Ishikawa (cell line): ENCODE measurements around the gene FKBP14.

Source experiments
- CEBPB ChIP-seq: IDR thresholded peaks from 2 replicates; pipeline ENCODE4 v1.6.1; 2012
- CREB1 ChIP-seq: IDR thresholded peaks from 2 replicates; pipeline ENCODE4 v1.6.1; 2012; ENCODE audit warnings: low read depth
- EGR1 ChIP-seq: IDR thresholded peaks from 2 replicates; pipeline ENCODE4 v1.6.1; 2012
- EP300 ChIP-seq: IDR thresholded peaks from 2 replicates; pipeline ENCODE4 v1.6.1; 2012; ENCODE audit warnings: borderline replicate concordance
- FOXM1 ChIP-seq: IDR thresholded peaks from 2 replicates; pipeline ENCODE4 v1.6.1; 2012; ENCODE audit warnings: low read depth, borderline replicate concordance
- NFIC ChIP-seq: IDR thresholded peaks from 2 replicates; pipeline ENCODE4 v1.6.1; 2012
- RAD21 ChIP-seq: IDR thresholded peaks from 2 replicates; pipeline ENCODE4 v1.6.1; 2012; ENCODE audit warnings: low read depth
- TAF1 ChIP-seq: IDR thresholded peaks from 2 replicates; pipeline ENCODE4 v1.6.1; 2012; ENCODE audit warnings: low read depth, mild to moderate bottlenecking
- TCF12 ChIP-seq: IDR thresholded peaks from 2 replicates; pipeline ENCODE4 v1.6.1; 2012; ENCODE audit warnings: low read depth
- TEAD4 ChIP-seq: IDR thresholded peaks from 2 replicates; pipeline ENCODE4 v1.6.1; 2012
- YY1 ChIP-seq: IDR thresholded peaks from 2 replicates; pipeline ENCODE4 v1.6.1; 2012; ENCODE audit warnings: low read depth
- ZBTB7A ChIP-seq: IDR thresholded peaks from 2 replicates; pipeline ENCODE4 v1.6.1; 2012; ENCODE audit warnings: low read depth
- TF ChIP-seq, protein P1 (sequence below): IDR thresholded peaks from 2 replicates; pipeline ENCODE4 v1.6.1; 2012
- TF ChIP-seq, protein P2 (sequence below): IDR thresholded peaks from 2 replicates; pipeline ENCODE4 v1.6.1; 2012; ENCODE audit warnings: low read depth, mild to moderate bottlenecking
- TF ChIP-seq, protein P3 (sequence below): IDR thresholded peaks from 2 replicates; pipeline ENCODE4 v1.6.1; 2012

The FKBP14 gene

DNA sequence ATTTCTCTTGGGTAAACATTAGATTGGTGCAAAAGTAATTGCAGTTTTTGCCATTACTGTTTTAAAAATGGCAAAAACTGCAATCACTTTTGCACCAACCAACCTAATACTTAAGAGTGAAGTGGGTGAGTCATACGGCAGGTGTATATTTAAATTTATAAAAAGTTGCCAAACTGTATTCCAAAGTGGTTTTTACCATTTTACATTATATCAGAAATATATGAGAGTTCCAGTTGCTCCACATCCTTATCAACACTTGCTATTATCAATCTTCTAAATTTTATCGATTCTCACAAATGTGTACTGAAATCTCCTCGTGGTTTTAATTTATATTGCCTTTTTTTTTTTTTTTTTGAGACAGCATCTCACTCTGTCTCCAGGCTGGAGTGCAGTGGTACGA, 33.4 kb downstream of the FKBP14 start:
- no peak for TF ChIP-seq EGR1
- TF ChIP-seq, protein P1, sequence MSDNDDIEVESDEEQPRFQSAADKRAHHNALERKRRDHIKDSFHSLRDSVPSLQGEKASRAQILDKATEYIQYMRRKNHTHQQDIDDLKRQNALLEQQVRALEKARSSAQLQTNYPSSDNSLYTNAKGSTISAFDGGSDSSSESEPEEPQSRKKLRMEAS: no peak
- TF ChIP-seq TCF12: no peak
- TF ChIP-seq RAD21: no peak
- TF ChIP-seq YY1: no peak
- TF ChIP-seq FOXM1: no peak
- TF ChIP-seq, protein P2, sequence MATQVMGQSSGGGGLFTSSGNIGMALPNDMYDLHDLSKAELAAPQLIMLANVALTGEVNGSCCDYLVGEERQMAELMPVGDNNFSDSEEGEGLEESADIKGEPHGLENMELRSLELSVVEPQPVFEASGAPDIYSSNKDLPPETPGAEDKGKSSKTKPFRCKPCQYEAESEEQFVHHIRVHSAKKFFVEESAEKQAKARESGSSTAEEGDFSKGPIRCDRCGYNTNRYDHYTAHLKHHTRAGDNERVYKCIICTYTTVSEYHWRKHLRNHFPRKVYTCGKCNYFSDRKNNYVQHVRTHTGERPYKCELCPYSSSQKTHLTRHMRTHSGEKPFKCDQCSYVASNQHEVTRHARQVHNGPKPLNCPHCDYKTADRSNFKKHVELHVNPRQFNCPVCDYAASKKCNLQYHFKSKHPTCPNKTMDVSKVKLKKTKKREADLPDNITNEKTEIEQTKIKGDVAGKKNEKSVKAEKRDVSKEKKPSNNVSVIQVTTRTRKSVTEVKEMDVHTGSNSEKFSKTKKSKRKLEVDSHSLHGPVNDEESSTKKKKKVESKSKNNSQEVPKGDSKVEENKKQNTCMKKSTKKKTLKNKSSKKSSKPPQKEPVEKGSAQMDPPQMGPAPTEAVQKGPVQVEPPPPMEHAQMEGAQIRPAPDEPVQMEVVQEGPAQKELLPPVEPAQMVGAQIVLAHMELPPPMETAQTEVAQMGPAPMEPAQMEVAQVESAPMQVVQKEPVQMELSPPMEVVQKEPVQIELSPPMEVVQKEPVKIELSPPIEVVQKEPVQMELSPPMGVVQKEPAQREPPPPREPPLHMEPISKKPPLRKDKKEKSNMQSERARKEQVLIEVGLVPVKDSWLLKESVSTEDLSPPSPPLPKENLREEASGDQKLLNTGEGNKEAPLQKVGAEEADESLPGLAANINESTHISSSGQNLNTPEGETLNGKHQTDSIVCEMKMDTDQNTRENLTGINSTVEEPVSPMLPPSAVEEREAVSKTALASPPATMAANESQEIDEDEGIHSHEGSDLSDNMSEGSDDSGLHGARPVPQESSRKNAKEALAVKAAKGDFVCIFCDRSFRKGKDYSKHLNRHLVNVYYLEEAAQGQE: no peak
- TF ChIP-seq CEBPB: no peak
- TF ChIP-seq, protein P3, sequence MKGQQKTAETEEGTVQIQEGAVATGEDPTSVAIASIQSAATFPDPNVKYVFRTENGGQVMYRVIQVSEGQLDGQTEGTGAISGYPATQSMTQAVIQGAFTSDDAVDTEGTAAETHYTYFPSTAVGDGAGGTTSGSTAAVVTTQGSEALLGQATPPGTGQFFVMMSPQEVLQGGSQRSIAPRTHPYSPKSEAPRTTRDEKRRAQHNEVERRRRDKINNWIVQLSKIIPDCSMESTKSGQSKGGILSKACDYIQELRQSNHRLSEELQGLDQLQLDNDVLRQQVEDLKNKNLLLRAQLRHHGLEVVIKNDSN: no peak

DNA sequence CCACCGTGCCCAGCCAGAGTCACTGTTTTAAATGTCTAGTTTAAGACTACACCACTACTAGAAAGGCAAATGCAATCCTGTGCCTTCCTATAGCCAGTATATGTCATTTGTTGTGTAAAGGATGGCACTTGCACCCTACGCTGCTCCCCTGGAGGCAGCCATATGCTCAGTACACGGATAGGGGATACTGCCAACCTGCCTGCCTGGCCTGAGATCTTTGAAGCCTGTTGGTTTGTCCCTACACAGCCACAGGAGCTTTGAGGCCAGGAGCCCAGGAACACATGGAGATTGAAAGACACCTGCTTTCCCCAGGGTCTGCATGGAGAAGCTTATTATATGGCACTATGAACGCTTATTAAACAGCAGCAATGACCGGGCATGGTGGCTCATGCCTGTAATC, 34.6 kb downstream of the FKBP14 start:
- no peak for TF ChIP-seq YY1

DNA sequence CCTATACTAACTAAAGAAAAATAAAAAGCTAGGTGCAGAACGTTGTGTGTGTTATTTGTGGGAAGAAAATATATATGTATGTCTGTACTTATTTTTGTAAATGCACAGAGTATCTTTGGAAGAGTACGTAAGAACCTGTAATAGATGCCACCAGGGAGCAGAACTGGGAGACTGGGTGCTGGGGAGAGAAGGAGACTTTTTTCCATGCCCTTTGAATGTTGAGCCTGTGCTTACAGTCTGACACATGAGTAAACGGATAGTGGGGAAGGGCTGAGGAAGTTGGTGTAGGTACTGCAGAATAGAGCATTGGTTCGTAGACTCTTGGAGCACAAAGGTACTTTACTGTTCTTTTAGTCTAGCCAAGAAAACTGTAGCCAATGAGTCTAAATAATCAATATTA, 35.6 kb downstream of the FKBP14 start:
- TF ChIP-seq TCF12 (no peak), NFIC (no peak), CREB1 (no peak), EP300 (no peak)
- TF ChIP-seq, protein P3: no peak
- TF ChIP-seq, protein P2: no peak

DNA sequence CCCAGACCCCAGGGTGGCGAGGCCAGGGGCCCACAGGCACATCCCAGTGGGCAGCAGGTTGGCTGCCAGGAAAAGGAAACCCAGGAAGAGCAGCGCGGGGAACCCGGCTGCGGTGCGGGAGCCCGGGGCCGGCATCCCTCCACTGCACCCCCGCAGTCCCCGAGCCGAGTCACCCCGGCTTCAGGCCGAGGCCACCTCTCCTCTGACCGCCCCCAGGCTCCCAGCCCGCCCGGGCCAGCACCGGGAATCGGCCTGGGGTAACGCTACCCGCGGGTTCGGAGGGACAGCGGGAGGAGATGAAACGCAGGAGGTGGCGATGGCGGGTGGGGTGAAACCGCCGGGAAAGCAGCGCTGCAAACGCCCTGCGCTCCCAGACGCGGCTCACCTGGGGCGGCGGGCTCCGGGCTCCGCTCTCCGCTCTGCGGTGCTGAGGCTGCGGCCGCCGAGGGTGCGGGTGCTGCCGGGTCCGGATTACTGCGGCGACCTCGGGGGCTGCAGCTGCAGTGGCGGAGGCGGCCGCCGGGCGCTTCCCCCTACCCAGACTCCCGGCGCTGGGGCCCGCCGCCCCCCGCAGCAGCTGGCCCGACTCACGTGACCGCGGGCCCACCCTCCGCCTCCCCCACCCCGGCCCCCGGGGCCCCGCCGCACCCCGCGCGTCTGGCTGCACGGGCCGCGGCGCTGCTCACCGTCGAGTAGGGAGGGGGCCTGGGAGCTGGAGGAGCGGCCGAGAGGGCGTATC, 37.1 kb downstream of the FKBP14 start, which contains the start of gene SCRN1:
Gene SCRN1, minus strand, starts transcription at position 545 of the 739 bp plus-strand sequence. CDS start 20,734 bp downstream, outside the sequence.
- TF ChIP-seq, protein P3: peak; percentile 80
- TF ChIP-seq ZBTB7A (no peak), TAF1 (peak; percentile 46; the same call in 1 of the 2 replicates), RAD21 (no peak), FOXM1 (no peak), YY1 (no peak), TCF12 (no peak), EGR1 (0 out of 2 replicates have a peak, but pooled peaks have one; percentile 18), EP300 (no peak), CREB1 (no peak), CEBPB (no peak), TEAD4 (no peak), NFIC (no peak)
- TF ChIP-seq, protein P2: no peak
- TF ChIP-seq, protein P1: no peak
